Fibroblast of skin of left biceps (primary cell): Measurements from ENCODE around the gene MBP.

ENCODE experiments used
- DNase-seq, 2 experiments: peaks; one replicate each; pipeline ENCODE4 v3.0.0-alpha.2; 2013; ENCODE audit warnings: low read depth in 2 of 2

MBP gene

DNA sequence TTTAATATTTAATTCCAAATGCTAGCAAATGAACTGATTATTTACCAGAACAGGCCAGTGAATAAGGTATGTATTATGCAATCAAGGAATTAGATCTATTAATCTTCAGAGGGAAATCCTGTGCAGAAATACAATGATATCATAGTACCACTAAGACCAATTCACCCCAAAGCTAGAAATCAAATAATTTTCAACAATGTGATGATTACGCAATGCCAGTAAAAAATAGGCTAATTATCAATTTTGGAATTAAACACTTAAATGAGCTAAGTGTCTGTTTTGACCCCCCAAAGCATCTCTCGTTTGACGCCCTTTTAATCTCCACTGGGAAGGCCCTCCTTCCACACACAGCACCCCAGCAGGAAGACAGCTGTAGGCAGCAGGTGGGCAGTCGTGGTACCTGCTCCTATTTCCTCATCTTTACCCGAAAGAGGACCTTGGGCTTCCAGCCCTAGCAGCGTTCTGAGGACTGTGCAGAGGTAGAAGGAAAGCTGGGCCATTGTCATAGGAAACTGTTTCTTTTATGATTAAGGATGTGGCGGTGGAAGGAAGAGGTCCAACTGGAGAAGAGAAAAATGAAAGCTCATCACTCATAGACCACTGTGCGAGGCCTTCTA is 84.7 kb downstream of the MBP start:
- no peak for DNase-seq

- no peak for DNase-seq
These were observed 85.6 kb downstream of the MBP start for GRCh38 chr18:77046994-77047393.

DNA sequence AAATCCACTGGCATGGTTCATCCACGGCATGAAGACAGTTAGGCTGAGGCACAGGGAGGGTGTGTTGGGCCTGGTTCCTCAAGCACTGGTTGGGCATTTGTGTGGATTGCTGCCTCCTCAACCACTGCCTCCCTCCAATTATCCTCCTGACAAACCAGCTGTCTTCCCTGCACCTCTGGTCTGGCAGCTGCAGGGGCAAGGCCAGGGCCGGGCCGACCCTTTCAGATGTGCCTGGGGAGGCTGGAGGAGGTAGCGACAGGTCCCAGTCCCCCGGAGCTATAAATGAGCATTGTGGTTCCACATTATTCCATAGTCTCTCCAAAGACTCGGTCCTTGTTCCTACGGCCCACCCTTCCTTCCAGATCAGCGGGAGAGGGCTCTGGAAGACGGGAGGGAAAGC is 86.2 kb downstream of the MBP start:
- DNase-seq = no peak

- DNase-seq = no peak
These were observed 86.9 kb downstream of the MBP start for GRCh38 chr18:77045677-77046076.

- no peak for DNase-seq
These were observed 87.5 kb downstream of the MBP start for GRCh38 chr18:77044866-77045664.

DNA sequence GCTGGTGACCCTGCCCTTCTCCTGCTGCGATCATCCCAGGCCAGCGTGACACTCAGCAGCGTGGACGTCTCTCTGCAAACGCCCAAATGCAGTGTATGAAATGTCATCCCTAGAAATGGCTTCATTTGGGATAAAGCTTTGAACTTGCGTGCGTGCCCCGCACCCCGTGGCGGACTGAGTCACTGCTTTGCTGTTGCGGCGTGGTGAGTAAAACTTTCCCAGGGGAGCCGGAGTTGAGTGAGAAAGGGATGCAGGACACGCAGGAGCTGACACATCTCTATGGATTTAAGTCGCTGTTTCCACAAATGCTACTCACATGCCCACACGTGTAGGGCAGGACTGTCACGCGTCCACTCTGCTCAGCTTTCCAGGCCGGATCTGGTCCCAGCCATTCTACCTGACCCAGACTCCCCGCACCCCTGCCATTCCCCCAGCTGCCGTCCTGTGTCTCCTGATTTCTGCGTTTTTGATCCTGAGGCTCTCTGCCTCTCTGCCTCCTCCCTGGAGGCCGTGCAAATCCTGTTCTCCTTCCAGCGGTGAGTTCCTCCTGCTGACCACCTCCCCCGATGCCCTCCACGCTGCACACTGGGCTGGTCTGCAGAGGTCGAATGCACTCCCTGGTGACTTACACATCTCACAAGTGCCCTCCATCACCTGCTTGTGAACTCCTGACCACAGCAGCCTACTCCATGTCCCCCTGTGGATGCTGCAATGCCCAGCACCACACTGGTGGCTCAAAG is 88.9 kb downstream of the MBP start:
- DNase-seq = no peak

GRCh38 chr18:77042583-77042982 is 90.0 kb downstream of the MBP start:
- DNase-seq = no peak

GRCh38 chr18:77039196-77040130 is 93.1 kb downstream of the MBP start:
- no peak for DNase-seq

DNA sequence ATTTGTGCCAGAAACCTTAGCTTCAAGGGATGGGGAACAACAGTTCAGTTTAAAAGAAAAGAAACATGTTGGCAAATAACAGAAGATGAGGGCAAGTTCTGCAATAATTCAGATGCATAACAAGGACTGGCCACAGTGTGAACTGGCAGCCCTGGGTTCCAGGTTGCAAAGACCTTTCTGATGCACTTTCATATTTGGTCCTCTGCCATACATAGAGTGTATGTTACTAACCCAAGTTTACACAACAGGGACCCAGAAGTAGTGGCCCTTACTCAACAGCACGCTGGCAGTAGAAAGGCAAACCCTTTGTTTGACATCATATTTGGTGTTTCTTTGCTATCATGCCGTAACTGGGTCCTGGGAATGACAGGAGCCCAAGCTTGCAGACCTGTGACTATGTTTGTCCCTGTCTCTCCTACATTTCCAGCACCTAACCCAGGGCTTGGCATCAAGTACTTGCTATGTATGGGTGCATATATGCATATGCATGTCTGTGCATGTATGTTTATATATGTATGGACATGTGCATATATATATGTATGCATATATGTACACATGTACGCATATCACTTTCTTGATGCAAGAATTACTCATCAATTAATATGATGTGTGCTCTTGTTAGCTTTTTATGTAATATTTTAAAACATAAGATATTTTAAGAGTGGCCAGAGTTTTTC is 94.3 kb downstream of the MBP start:
- DNase-seq = no peak

GRCh38 chr18:77037567-77037966 is 95.0 kb downstream of the MBP start:
- no peak for DNase-seq

- DNase-seq = no peak
These were observed 97.0 kb downstream of the MBP start for GRCh38 chr18:77035380-77036187.

GRCh38 chr18:77033575-77033974 is 99.0 kb downstream of the MBP start:
- no peak for DNase-seq

DNA sequence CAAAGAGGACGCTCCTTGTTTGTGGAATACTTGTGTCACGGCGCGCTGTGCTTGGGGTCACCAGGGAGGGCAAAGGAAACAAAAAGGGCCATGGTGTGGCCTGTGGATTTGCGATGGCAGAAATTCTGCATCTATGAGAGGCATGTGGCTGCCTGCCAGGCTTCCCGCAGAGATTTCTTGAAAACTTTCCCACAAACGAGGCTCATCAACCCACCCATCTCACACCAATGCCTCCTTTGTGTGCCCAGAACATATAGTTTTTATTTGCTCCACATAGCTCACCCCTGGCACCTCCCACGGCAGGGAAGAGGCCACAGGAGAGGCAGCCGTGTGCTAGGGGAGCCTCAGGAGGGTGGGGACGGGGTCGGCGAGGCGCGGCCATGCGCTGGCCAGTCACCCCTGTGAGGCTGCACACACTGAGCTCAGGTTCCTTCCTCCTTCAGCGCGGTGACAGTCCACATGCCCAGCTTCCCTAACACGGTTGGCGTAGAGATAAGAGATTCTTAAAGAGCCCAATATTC is 100.3 kb downstream of the MBP start:
- no peak for DNase-seq

- no peak for DNase-seq
These were observed 100.9 kb downstream of the MBP start for GRCh38 chr18:77031662-77032061.

GRCh38 chr18:77030201-77030600 is 102.4 kb downstream of the MBP start:
- DNase-seq = no peak

- no peak for DNase-seq
These were observed 106.7 kb downstream of the MBP start for GRCh38 chr18:77025831-77026363.

DNA sequence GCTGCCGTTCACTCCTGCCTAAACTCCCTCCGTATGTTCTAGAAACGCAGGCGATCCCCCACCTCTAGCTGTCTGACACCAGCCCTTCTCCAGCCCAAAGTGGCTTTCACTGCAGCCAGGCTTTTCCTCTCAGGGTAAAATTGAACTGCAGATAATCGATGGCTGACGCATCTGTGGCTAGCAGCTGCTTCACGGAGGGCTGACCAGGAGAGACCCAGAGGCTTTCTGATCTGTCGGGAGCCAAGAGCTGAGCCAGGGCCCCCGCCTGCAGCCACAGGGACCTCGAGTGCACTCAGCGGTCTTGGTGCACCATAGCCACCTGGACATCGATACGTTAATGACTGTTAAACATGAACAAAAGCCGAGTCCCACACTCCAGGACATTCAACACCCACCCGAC is 107.5 kb downstream of the MBP start:
- no peak for DNase-seq

- DNase-seq = no peak
These were observed 108.1 kb downstream of the MBP start for GRCh38 chr18:77024476-77024875.

- DNase-seq = no peak
These were observed 109.3 kb downstream of the MBP start for GRCh38 chr18:77023102-77023782.
